GM19238 (cell line): ENCODE data around the gene ALOX15.
"Not testable (repeated sequence)": the region's sequence is repeated elsewhere in the genome, so short reads cannot be mapped to it uniquely, and the experiment has no call there.

Experiments used
- DNase-seq: peaks from one replicate; pipeline ENCODE4 v3.0.0; 2011; ENCODE audit warnings: low spot score; ENCODE audit not compliant: insufficient read length

The ALOX15 gene

GRCh38 chr17:4620531-4621101 is 20.9 kb downstream of the ALOX15 start:
- no peak for DNase-seq

GRCh38 chr17:4617590-4618351 is 23.7 kb downstream of the ALOX15 start:
- DNase-seq, result no peak

- no peak for DNase-seq
These were observed 24.4 kb downstream of the ALOX15 start for GRCh38 chr17:4617090-4617489.

- DNase-seq, result no peak
These were observed 25.0 kb downstream of the ALOX15 start for GRCh38 chr17:4616476-4616875.

GRCh38 chr17:4610656-4611055 is 30.8 kb downstream of the ALOX15 start:
- no peak for DNase-seq

- no peak for DNase-seq
These were observed 31.3 kb downstream of the ALOX15 start for GRCh38 chr17:4610162-4610561.

- no peak for DNase-seq
These were observed 31.7 kb downstream of the ALOX15 start for GRCh38 chr17:4609761-4610160.

- no peak for DNase-seq
These were observed 33.7 kb downstream of the ALOX15 start for GRCh38 chr17:4607773-4608187.

GRCh38 chr17:4607261-4607741 is 34.2 kb downstream of the ALOX15 start:
- DNase-seq, result no peak

GRCh38 chr17:4605826-4606225 is 35.7 kb downstream of the ALOX15 start:
- DNase-seq, result no peak

- not testable (repeated sequence) for DNase-seq
These were observed 36.7 kb downstream of the ALOX15 start for GRCh38 chr17:4604736-4605135.

GRCh38 chr17:4604111-4604644 is 37.3 kb downstream of the ALOX15 start:
- DNase-seq, result no peak

GRCh38 chr17:4602041-4602440 is 39.4 kb downstream of the ALOX15 start:
- no peak for DNase-seq

- DNase-seq, result no peak
These were observed 40.2 kb downstream of the ALOX15 start for GRCh38 chr17:4601326-4601725.

GRCh38 chr17:4600563-4600962 is 40.9 kb downstream of the ALOX15 start:
- DNase-seq, result no peak

- DNase-seq, result no peak
These were observed 41.8 kb downstream of the ALOX15 start for GRCh38 chr17:4599505-4600281.

- no peak for DNase-seq
These were observed 42.5 kb downstream of the ALOX15 start for GRCh38 chr17:4598776-4599504.

- no peak for DNase-seq
These were observed 43.5 kb downstream of the ALOX15 start for GRCh38 chr17:4597975-4598374.

- DNase-seq, result no peak
These were observed 44.7 kb downstream of the ALOX15 start for GRCh38 chr17:4596636-4597380.

GRCh38 chr17:4595685-4596342 is 45.7 kb downstream of the ALOX15 start:
- not testable (repeated sequence) for DNase-seq
